WERI-Rb-1 (cell line): ENCODE results near the gene LARGE1.

Experiments
- DNase-seq: peaks from one replicate; pipeline ENCODE4 v3.0.0-alpha.2; 2020
- H3K27ac ChIP-seq: fragments of 250-450 bp; sonication (Bioruptor Pico); 2 replicates; pipeline ENCODE4 v1.5.1; 2020; ENCODE audit warnings: mild to moderate bottlenecking, moderate library complexity
- H3K27me3 ChIP-seq: fragments of 250-450 bp; sonication (Bioruptor Pico); 2 replicates; pipeline ENCODE4 v1.5.1; 2021; ENCODE audit warnings: mild to moderate bottlenecking, low read depth, moderate library complexity; ENCODE audit not compliant: insufficient read depth, severe bottlenecking
- H3K36me3 ChIP-seq: fragments of 250-450 bp; sonication (Bioruptor Pico); 2 replicates; pipeline ENCODE4 v1.5.1; 2020; ENCODE audit warnings: mild to moderate bottlenecking, moderate library complexity
- H3K4me3 ChIP-seq: 2 replicates; pipeline ENCODE4 v1.5.1; 2011; ENCODE audit warnings: low read depth, mild to moderate bottlenecking, control low read depth, low read length
- H3K9me3 ChIP-seq: fragments of 250-450 bp; sonication (Bioruptor Pico); 2 replicates; pipeline ENCODE4 v1.5.1; 2021; ENCODE audit warnings: mild to moderate bottlenecking, moderate library complexity; ENCODE audit not compliant: severe bottlenecking
- CTCF ChIP-seq: IDR thresholded peaks from 2 replicates; pipeline ENCODE4 v1.5.1; 2011; ENCODE audit warnings: low read depth, mild to moderate bottlenecking, control low read depth, inconsistent platforms, low read length

LARGE1 gene

DNA sequence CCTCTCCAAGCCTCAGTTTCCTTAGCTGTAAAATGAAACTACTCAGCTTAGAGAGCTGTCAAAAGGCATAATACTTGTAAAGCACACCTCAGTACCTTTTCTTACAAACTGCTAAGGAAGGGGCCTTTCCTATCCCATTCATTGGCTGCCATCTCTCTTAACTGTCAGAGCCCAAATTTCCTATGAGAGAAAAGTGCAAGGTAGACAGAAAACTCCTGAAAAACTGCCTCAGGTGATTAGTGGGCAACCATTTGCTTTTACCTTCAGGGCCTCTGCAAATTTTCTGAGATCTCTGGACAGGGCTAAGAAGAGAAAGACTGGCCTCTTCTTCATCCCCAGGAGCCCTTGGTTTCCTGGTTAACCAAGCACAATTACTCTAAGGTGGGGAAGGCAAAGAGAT, 13.8 kb downstream of the LARGE1 start:
- no peak for DNase-seq
- no peak overlapping the region for H3K4me3 ChIP-seq
- no peak overlapping the region for H3K27ac ChIP-seq
- H3K9me3 ChIP-seq, result no peaks in the 10 kb centered on the region
- no peaks in the 10 kb centered on the region for H3K36me3 ChIP-seq
- TF ChIP-seq CTCF, result no peak
- no peaks in the 10 kb centered on the region for H3K27me3 ChIP-seq

DNA sequence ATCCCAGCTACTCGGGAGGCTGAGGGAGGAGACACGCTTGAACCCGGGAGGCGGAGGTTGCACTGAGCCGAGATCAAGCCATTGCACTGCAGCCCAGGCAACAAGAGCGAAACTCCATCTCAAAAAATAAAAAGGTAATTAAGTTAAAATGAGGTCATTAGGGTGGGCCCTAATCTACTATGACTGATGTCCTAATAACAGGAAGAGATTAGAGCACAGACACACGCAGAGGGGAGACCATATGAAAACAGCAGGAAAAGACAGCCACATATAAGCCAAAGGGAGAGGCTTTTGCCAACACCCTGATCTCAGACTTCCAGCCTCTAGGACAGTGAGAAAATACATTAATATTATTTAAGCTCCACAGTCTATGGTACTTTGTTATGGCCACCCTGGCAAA, 17.3 kb downstream of the LARGE1 start:
- Histone ChIP-seq H3K27me3 (no peaks in the 10 kb centered on the region), H3K4me3 (no peak overlapping the region), H3K36me3 (no peaks in the 10 kb centered on the region), H3K9me3 (no peaks in the 10 kb centered on the region), H3K27ac (no peak overlapping the region)
- DNase-seq, result no peak
- no peak for TF ChIP-seq CTCF

- H3K4me3 ChIP-seq, result no peak overlapping the region
- H3K27me3 ChIP-seq, result no peaks in the 10 kb centered on the region
- TF ChIP-seq CTCF, result no peak
These were observed 18.2 kb downstream of the LARGE1 start for GRCh38 chr22:33902073-33902472.

GRCh38 chr22:33898121-33898520, 22.2 kb downstream of the LARGE1 start:
- peaks cover 9% of the 10 kb centered on the region for H3K9me3 ChIP-seq
- DNase-seq, result no peak
- H3K27me3 ChIP-seq, result no peaks in the 10 kb centered on the region
- no peak overlapping the region for H3K4me3 ChIP-seq
- H3K36me3 ChIP-seq, result no peaks in the 10 kb centered on the region
- TF ChIP-seq CTCF, result no peak
- H3K27ac ChIP-seq, result no peak overlapping the region

More at GRCh38 chr22:33902073-33902472, 18.2 kb downstream of the LARGE1 start:
- Histone ChIP-seq H3K36me3 (no peaks in the 10 kb centered on the region), H3K27ac (no peak overlapping the region), H3K9me3 (no peaks in the 10 kb centered on the region)
- DNase-seq, result no peak

DNA sequence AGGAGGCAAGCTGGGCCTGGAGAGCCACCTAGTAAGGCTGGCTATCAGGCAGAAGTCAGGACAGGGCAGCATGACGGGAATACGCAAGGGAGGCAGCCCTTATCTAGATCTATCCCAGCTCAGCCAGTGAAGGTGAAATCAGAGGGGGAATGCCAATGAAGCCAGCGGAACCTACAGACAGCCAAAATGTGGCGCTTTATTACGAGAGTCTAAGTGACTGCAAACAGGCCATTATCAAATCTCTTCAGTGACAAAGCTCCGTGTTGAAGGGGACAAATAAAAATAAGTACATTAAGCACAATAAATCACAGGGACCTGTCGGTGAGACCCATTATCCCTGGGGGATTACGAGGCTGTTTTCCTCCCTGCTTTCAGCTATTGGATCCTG, 22.8 kb downstream of the LARGE1 start:
- DNase-seq, result peak; percentile 51
- no peak for TF ChIP-seq CTCF
- Histone ChIP-seq H3K9me3 (peaks cover 9% of the 10 kb centered on the region), H3K27me3 (no peaks in the 10 kb centered on the region), H3K27ac (no peak overlapping the region), H3K36me3 (no peaks in the 10 kb centered on the region), H3K4me3 (no peak overlapping the region)
